IMR-90 (cell line): ENCODE measurements around the gene FOXP1. TPM values are rescaled to one million over a fixed set of nuclear protein-coding genes. Genes with fewer than 3 reads are reported as not detected.

ENCODE experiments used
- ATAC-seq: fragments of 200-7000 bp; cut with Tn5 transposase; 2 replicates; pipeline ENCODE4 v1.9.1; 2020; ENCODE audit warnings: low read depth, mild to moderate bottlenecking, moderate library complexity
- BruUV-seq: library from RNA; stranded (reverse); fragments of 400-500 nt; replicated peaks from 2 replicates; lab custom pipeline; 2021; lab: Mats Ljungman, UMichigan
- CTCF ChIA-PET: fragments of 300-600 bp; formaldehyde crosslinking; extraction: SDS; loops from one replicate; lab custom pipeline; 2021; ENCODE audit warnings: antibody characterized with exemption; lab: Yijun Ruan, JAX
- POLR2A ChIA-PET: fragments of 300-600 bp; sonication (Branson Sonifier 250); formaldehyde crosslinking; loops from one replicate; lab custom pipeline; 2022; ENCODE audit warnings: antibody characterized with exemption; ENCODE audit not compliant: unreplicated experiment; lab: Charles Lee
- DNase-seq: peaks from one replicate; pipeline ENCODE4 v3.0.0; 2013
- H2AFZ ChIP-seq: replicated peaks from 2 replicates; pipeline ENCODE3; 2013; ENCODE audit warnings: low read length, mild to moderate bottlenecking; ENCODE audit not compliant: poor library complexity
- H2AK5ac ChIP-seq: 2 replicates; pipeline ENCODE4 v1.6.1; 2013; ENCODE audit warnings: low read depth, low read length, inconsistent platforms
- H2AK9ac ChIP-seq: replicated peaks from 2 replicates; pipeline ENCODE3; 2013; ENCODE audit warnings: mild to moderate bottlenecking, low read depth, low read length, moderate library complexity; ENCODE audit not compliant: poor library complexity
- H2BK120ac ChIP-seq: 2 replicates; pipeline ENCODE4 v1.6.1; 2013; ENCODE audit warnings: low read depth, low read length, inconsistent platforms
- H2BK15ac ChIP-seq: 3 replicates; pipeline ENCODE4 v1.6.1; 2013; ENCODE audit warnings: low read depth, low read length, inconsistent platforms
- H2BK20ac ChIP-seq: 2 replicates; pipeline ENCODE4 v1.6.1; 2013; ENCODE audit warnings: low read depth, mild to moderate bottlenecking, inconsistent platforms, low read length, moderate library complexity
- H2BK5ac ChIP-seq: 2 replicates; pipeline ENCODE4 v1.6.1; 2013; ENCODE audit warnings: mild to moderate bottlenecking, low read depth, low read length, inconsistent platforms; ENCODE audit not compliant: poor library complexity, severe bottlenecking
- H3K14ac ChIP-seq: replicated peaks from 2 replicates; pipeline ENCODE4 v1.6.1; 2013; ENCODE audit warnings: low read depth, low read length, inconsistent platforms
- H3K18ac ChIP-seq: 2 replicates; pipeline ENCODE4 v1.6.1; 2013; ENCODE audit warnings: low read depth, low read length, control low read depth
- H3K23ac ChIP-seq: 2 replicates; pipeline ENCODE4 v1.6.1; 2013; ENCODE audit warnings: low read depth, low read length, inconsistent platforms
- H3K27ac ChIP-seq: 2 replicates; pipeline ENCODE4 v1.5.1; 2013; ENCODE audit warnings: mild to moderate bottlenecking, control low read depth, low read length; ENCODE audit not compliant: insufficient read depth
- H3K27me3 ChIP-seq: 2 replicates; pipeline ENCODE4 v1.6.1; 2013; ENCODE audit warnings: low read length; ENCODE audit not compliant: control insufficient read depth, insufficient read depth
- H3K36me3 ChIP-seq: 2 replicates; pipeline ENCODE4 v1.6.1; 2013; ENCODE audit warnings: low read length, mixed read lengths; ENCODE audit not compliant: control insufficient read depth, insufficient read depth
- H3K4ac ChIP-seq: 2 replicates; pipeline ENCODE4 v1.6.1; 2013; ENCODE audit warnings: low read depth, low read length, inconsistent platforms
- H3K4me1 ChIP-seq: 2 replicates; pipeline ENCODE4 v1.6.1; 2013; ENCODE audit warnings: low read length, mixed read lengths; ENCODE audit not compliant: control insufficient read depth, insufficient read depth
- H3K4me2 ChIP-seq: 2 replicates; pipeline ENCODE4 v1.6.1; 2013; ENCODE audit warnings: low read depth, mild to moderate bottlenecking, control low read depth, low read length, moderate library complexity
- H3K4me3 ChIP-seq: 2 replicates; pipeline ENCODE4 v1.5.1; 2013; ENCODE audit warnings: low read depth, mild to moderate bottlenecking, control low read depth, low read length, moderate library complexity; ENCODE audit not compliant: insufficient read depth
- H3K56ac ChIP-seq: 2 replicates; pipeline ENCODE4 v1.6.1; 2013; ENCODE audit warnings: low read length, inconsistent platforms; ENCODE audit not compliant: insufficient read depth; ENCODE audit errors: extremely low read depth
- H3K79me1 ChIP-seq, 2 experiments: 2 replicates each; pipeline ENCODE4 v1.6.1; 2013; ENCODE audit warnings: low read length in 2 of 2, inconsistent platforms in 1 of 2, low read depth in 1 of 2
- H3K9ac ChIP-seq: 2 replicates; pipeline ENCODE4 v1.6.1; 2013; ENCODE audit warnings: low read depth, low read length, control low read depth
- H3K9me1 ChIP-seq: 2 replicates; pipeline ENCODE4 v1.6.1; 2013; ENCODE audit warnings: low read length, inconsistent platforms; ENCODE audit not compliant: insufficient read depth
- H3K9me3 ChIP-seq: 2 replicates; pipeline ENCODE4 v1.6.1; 2013; ENCODE audit warnings: low read length; ENCODE audit not compliant: control insufficient read depth, insufficient read depth
- H4K20me1 ChIP-seq: 2 replicates; pipeline ENCODE4 v1.6.1; 2013; ENCODE audit warnings: low read length, inconsistent platforms; ENCODE audit not compliant: insufficient read depth
- H4K5ac ChIP-seq: 2 replicates; pipeline ENCODE4 v1.6.1; 2013; ENCODE audit warnings: mild to moderate bottlenecking, low read depth, low read length, control low read depth
- H4K8ac ChIP-seq, 2 experiments: 2 replicates each; pipeline ENCODE4 v1.6.1; 2013; ENCODE audit warnings: low read depth in 2 of 2, low read length in 2 of 2, control low read depth in 1 of 2, inconsistent platforms in 1 of 2
- H4K91ac ChIP-seq: 2 replicates; pipeline ENCODE4 v1.6.1; 2013; ENCODE audit warnings: low read depth, low read length, inconsistent platforms; ENCODE audit not compliant: insufficient read depth
- BHLHE40 ChIP-seq: fragments of 150-350 bp; IDR thresholded peaks from 2 replicates; pipeline ENCODE4 v1.6.1; 2016; ENCODE audit warnings: mild to moderate bottlenecking, low read depth, low read length
- CEBPB ChIP-seq: IDR thresholded peaks from 2 replicates; pipeline ENCODE4 v1.6.1; 2012; ENCODE audit warnings: low read depth, low read length, improper control_type of control experiment
- CHD1 ChIP-seq: IDR thresholded peaks from 2 replicates; pipeline ENCODE4 v1.6.1; 2012; ENCODE audit warnings: low read depth, low read length, improper control_type of control experiment
- CTCF ChIP-seq: conservative IDR thresholded peaks from 2 replicates; pipeline ENCODE4 v1.5.1; 2012; ENCODE audit warnings: mild to moderate bottlenecking, low read depth, low read length, improper control_type of control experiment
- FOS ChIP-seq: fragments of 150-350 bp; IDR thresholded peaks from 2 replicates; pipeline ENCODE4 v1.6.1; 2016; ENCODE audit warnings: low read depth, low read length
- MAFK ChIP-seq: IDR thresholded peaks from 2 replicates; pipeline ENCODE4 v1.6.1; 2012; ENCODE audit warnings: low read depth, low read length, improper control_type of control experiment
- MXI1 ChIP-seq: IDR thresholded peaks from 2 replicates; pipeline ENCODE4 v1.6.1; 2012; ENCODE audit warnings: low read depth, mild to moderate bottlenecking, low read length, moderate library complexity, borderline replicate concordance
- NFE2L2 ChIP-seq: fragments of 150-350 bp; IDR thresholded peaks from 2 replicates; pipeline ENCODE4 v1.6.1; 2016; ENCODE audit warnings: low read depth, mild to moderate bottlenecking, low read length
- RAD21 ChIP-seq: IDR thresholded peaks from 2 replicates; pipeline ENCODE4 v1.6.1; 2012; ENCODE audit warnings: low read length, improper control_type of control experiment
- RCOR1 ChIP-seq: IDR thresholded peaks from 2 replicates; pipeline ENCODE4 v1.6.1; 2012; ENCODE audit warnings: mild to moderate bottlenecking, low read length, improper control_type of control experiment; ENCODE audit not compliant: insufficient replicate concordance
- RFX5 ChIP-seq: IDR thresholded peaks from 2 replicates; pipeline ENCODE4 v1.8.0; 2012; ENCODE audit warnings: low read depth, mild to moderate bottlenecking, low read length, moderate library complexity
- SMC3 ChIP-seq: fragments of 150-350 bp; IDR thresholded peaks from 2 replicates; pipeline ENCODE4 v1.6.1; 2016; ENCODE audit warnings: low read depth, mild to moderate bottlenecking, antibody characterized with exemption, low read length, moderate library complexity
- dilution Hi-C: fragments of 300-500 bp; cut with HindIII; formaldehyde crosslinking; loops from one replicate; pipeline ENCODE4 v1.14.3; 2018; ENCODE audit warnings: low sequenced_read_pairs; ENCODE audit not compliant: unreplicated experiment
- in situ Hi-C: fragments of 300-500 bp; cut with MboI; formaldehyde crosslinking; loops from 3 replicates; pipeline ENCODE4 v1.14.3; 2019; ENCODE audit warnings: low sequenced_read_pairs, inconsistent platforms, mixed read lengths
- intact Hi-C: fragments of 100-400 bp; cut with micrococcal nuclease; formaldehyde crosslinking; loops from 2 replicates; pipeline ENCODE4 v1.10.0; 2022
- polyA plus RNA-seq, 3 experiments: library from polyadenylated mRNA; depleted of rRNA; stranded (reverse); fragments of >200 nt; gene quantifications; 2 replicates each; pipeline ENCODE4 v1.2.3, GENCODE V29; 2012; ENCODE audit warnings: low replicate concordance in 1 of 3
- total RNA-seq: library from RNA; depleted of rRNA; stranded (reverse); fragments of >200 nt; gene quantifications from 2 replicates; pipeline ENCODE4 v1.2.3, GENCODE V29; 2012

The FOXP1 gene
- total and polyA plus RNA-seq, 2 of the 4 experiments (the other 2 are of a cell fraction), result 37.0 to 132 TPM

GRCh38 chr3:71374582-71374981 lies 208.9 kb downstream of the FOXP1 start:
- Histone ChIP-seq H2BK20ac (no peak overlapping the region), H3K4me3 (no peak overlapping the region), H4K20me1 (no peaks in the 10 kb centered on the region), H2BK120ac (no peak overlapping the region), H3K36me3 (no peaks in the 10 kb centered on the region), H3K4me1 (peaks cover 3% of the 10 kb centered on the region; the same call in 1 of the 2 replicates), H3K18ac (no peak overlapping the region), H4K8ac (no peak overlapping the region), H2BK15ac (no peak overlapping the region), H4K5ac (no peak overlapping the region), H3K9me3 (no peaks in the 10 kb centered on the region), H2AK5ac (no peak overlapping the region), H3K9ac (no peak overlapping the region), H3K27ac (no peak overlapping the region), H2AFZ (no peak overlapping the region), H3K4me2 (no peak overlapping the region), H4K91ac (no peak overlapping the region), H3K56ac (no peak overlapping the region), H3K27me3 (no peaks in the 10 kb centered on the region), H3K14ac (no peak overlapping the region), H2AK9ac (no peak overlapping the region), H3K9me1 (no peaks in the 10 kb centered on the region), H3K4ac (no peak overlapping the region), H2BK5ac (no peak overlapping the region), H3K79me1 (peaks cover 8 to 11% of the 10 kb centered on the region in 2 experiments), H3K23ac (no peak overlapping the region)
- ChIA-PET CTCF (no interaction called here), POLR2A (no interaction called here)
- dilution Hi-C loops (no loop called here), intact Hi-C loops (no loop called here), in situ Hi-C loops (no loop called here)
- no peak for DNase-seq
- no TSS peak for BruUV-seq
- no peak for TF ChIP-seq CTCF
- TF ChIP-seq NFE2L2, result no peak
- no peak for TF ChIP-seq BHLHE40
- TF ChIP-seq CEBPB, result no peak
- TF ChIP-seq SMC3, result no peak
- no peak for TF ChIP-seq FOS
- no peak for TF ChIP-seq MXI1
- no peak for TF ChIP-seq RCOR1
- no peak for TF ChIP-seq CHD1
- TF ChIP-seq RFX5, result no peak
- no peak for TF ChIP-seq MAFK
- TF ChIP-seq RAD21, result no peak
- ATAC-seq, result no peak
